Transverse colon (tissue), 4 donors: ENCODE measurements around the gene NFASC.

Source experiments
- EP300 ChIP-seq: sonication (generic); formaldehyde crosslinking; IDR thresholded peaks from one replicate; pipeline ENCODE4 v1.6.1; 2017; ENCODE audit warnings: antibody characterized with exemption, low read depth
- POLR2A ChIP-seq: fragments of 450-650 bp; IDR thresholded peaks from one replicate; pipeline ENCODE4 v1.6.1; 2016; ENCODE audit warnings: antibody characterized with exemption, mild to moderate bottlenecking, moderate library complexity
- POLR2AphosphoS5 ChIP-seq, 3 donors: sonication (generic); formaldehyde crosslinking; IDR thresholded peaks; one replicate each; pipeline ENCODE4 v1.6.1; 2016; ENCODE audit warnings: antibody characterized with exemption in 3 of 3
- TF ChIP-seq, protein P1 (sequence below), 5 experiments: fragments of 200-600 bp in 3 of 5; fragments of 450-650 bp in 2 of 5; sonication (generic) in 3 of 5; IDR thresholded peaks; 1 replicate in 2 of 5; 2 replicates in 3 of 5; pipeline ENCODE4 v1.5.1; 2016 to 2017; ENCODE audit warnings: antibody characterized with exemption in 5 of 5, inconsistent platforms in 3 of 5, mild to moderate bottlenecking in 2 of 5, moderate library complexity in 1 of 5

GRCh38 chr1:204842369-204842768 lies 28.3 kb upstream of the NFASC start:
- TF ChIP-seq, protein P1, sequence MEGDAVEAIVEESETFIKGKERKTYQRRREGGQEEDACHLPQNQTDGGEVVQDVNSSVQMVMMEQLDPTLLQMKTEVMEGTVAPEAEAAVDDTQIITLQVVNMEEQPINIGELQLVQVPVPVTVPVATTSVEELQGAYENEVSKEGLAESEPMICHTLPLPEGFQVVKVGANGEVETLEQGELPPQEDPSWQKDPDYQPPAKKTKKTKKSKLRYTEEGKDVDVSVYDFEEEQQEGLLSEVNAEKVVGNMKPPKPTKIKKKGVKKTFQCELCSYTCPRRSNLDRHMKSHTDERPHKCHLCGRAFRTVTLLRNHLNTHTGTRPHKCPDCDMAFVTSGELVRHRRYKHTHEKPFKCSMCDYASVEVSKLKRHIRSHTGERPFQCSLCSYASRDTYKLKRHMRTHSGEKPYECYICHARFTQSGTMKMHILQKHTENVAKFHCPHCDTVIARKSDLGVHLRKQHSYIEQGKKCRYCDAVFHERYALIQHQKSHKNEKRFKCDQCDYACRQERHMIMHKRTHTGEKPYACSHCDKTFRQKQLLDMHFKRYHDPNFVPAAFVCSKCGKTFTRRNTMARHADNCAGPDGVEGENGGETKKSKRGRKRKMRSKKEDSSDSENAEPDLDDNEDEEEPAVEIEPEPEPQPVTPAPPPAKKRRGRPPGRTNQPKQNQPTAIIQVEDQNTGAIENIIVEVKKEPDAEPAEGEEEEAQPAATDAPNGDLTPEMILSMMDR (IDR thresholded peaks at IDR 0.05), result no peak
- TF ChIP-seq POLR2A (no peak), EP300 (no peak), POLR2AphosphoS5 (IDR thresholded peaks at IDR 0.05) (no peak)
